ENCODE data around the gene B4GALT6. TPM values are rescaled to one million over a fixed set of nuclear protein-coding genes. Genes with fewer than 3 reads are reported as not detected.

B4GALT6 gene
- total and polyA plus RNA-seq, 10 of the 15 experiments (the other 5 are each of a cell fraction or from before 2014, with no cell fraction given) = 11.9 to 47.4 (median 18.0) TPM

- H3K4me1 ChIP-seq (ENCODE audit: control insufficient read depth, insufficient read depth, low read length) = peaks cover 28% of the 10 kb centered on the region
- intact Hi-C loops (cut with micrococcal nuclease; ENCODE audit: unreplicated experiment) = no loop called here
- peak overlapping the region; percentile 88 for H3K27ac ChIP-seq (ENCODE audit: control insufficient read depth, insufficient read depth)
- peak; percentile 12; the same call in 1 of the 2 replicates for TF ChIP-seq PML (IDR thresholded peaks at IDR 0.05; ENCODE audit: low read length)
- TF ChIP-seq ZNF207 (IDR thresholded peaks at IDR 0.05; ENCODE audit: borderline replicate concordance) = no peak
- H3K36me3 ChIP-seq (ENCODE audit: control insufficient read depth in 2 of 2, insufficient read depth in 2 of 2, low read length in 1 of 2) = no peaks in the 10 kb centered on the region
- DNase-seq (ENCODE audit: low read depth, low spot score) (no peak), FAIRE-seq (no peak), ATAC-seq (no peak)
- WGBS (ENCODE audit: insufficient coverage, insufficient replicate concordance, low lambda C conversion rate, missing lambda C conversion rate) = 76% methylated on average over 5 of the region's 5 CpGs
- ChIA-PET POLR2A (interaction anchor here (1.0 to 2.1 kb wide), 6 partner anchors 11 to 49 kb away, joined by 3 to 8 read pairs (median 6); no protein-coding TSS in a partner anchor), CTCF (interaction anchor here (0.9 to 14.8 kb wide), 5 partner anchors 24 to 72 kb away, joined by 3 to 135 read pairs (median 4); no protein-coding TSS in a partner anchor), SMC1A (ENCODE audit: uncharacterized antibody, unreplicated experiment) (interaction anchor here (0.7 to 15.2 kb wide), 9 partner anchors 8 to 431 kb away, joined by 3 to 169 read pairs (median 4); no protein-coding TSS in a partner anchor), RAD21 (ENCODE audit: unreplicated experiment) (interaction anchor here (1.2 to 14.0 kb wide), 6 partner anchors 11 to 260 kb away, joined by 3 to 168 read pairs (median 5); partner anchors contain the start of gene TRAPPC8)
- H3K27me3 ChIP-seq (replicated peaks in 1 of 2; ENCODE audit: control insufficient read depth in 2 of 2, insufficient read depth in 2 of 2, low read length in 1 of 2) = no peaks in the 10 kb centered on the region
- peak overlapping the region; percentile 100 for H3K4me3 ChIP-seq
- H3K9me3 ChIP-seq (replicated peaks; ENCODE audit: control insufficient read depth, insufficient read depth, low read length) = no peaks in the 10 kb centered on the region
- H3K79me2 ChIP-seq (ENCODE audit: control insufficient read depth, insufficient read depth, low read length) = peaks cover 86% of the 10 kb centered on the region
- peak overlapping the region; percentile 78 for H3K9ac ChIP-seq (ENCODE audit: control insufficient read depth, insufficient read depth, low read length)
- in situ Hi-C loops (cut with MboI) = no loop called here
- no peak overlapping the region for H2AFZ ChIP-seq (ENCODE audit: control insufficient read depth, low read depth, low read length)
- H3K4me2 ChIP-seq (ENCODE audit: control insufficient read depth, insufficient read depth) = peak overlapping the region; percentile 40
- no peaks in the 10 kb centered on the region for H4K20me1 ChIP-seq (ENCODE audit: control insufficient read depth, insufficient read depth)
- BruUV-seq (replicated peaks) = no TSS peak
These were observed 1.3 kb downstream of the B4GALT6 start for GRCh38 chr18:31683106-31683505.

DNA sequence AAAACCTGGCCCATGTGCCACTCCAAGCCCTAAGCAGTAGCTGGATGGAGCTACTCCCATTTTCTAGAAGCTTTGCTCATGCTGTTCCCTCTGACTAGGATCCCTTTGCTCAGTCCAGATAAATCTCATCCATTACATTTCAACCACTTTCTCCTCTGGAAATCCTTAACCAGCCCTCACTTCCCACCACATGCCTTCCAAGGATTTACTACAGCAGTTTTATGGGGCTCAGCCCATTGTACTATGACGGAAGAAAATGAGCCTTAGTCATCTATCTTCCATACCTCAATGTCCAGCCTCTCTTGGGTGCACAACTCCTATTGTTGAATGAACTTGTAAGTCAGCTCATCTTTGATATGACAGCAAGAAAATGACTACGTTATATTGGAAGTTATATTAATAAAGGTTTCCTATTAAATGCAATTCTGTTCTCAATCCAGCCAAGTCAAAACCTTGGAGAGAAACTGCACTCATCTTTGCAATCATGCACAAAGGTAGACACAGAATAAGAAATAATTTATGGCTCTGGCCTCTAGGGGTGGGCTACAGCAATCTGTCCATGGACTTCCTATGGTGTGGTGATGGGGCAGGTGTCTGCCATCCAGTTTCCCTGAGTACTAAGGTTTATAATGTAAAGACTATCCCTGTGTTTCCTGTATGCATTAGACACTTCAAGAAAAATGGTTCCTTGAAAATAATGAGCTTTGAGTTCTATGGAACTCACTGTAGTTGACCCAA, 3.4 kb downstream of the B4GALT6 start:
- Histone ChIP-seq H4K20me1 (ENCODE audit: control insufficient read depth, insufficient read depth) (no peaks in the 10 kb centered on the region), H3K4me2 (ENCODE audit: control insufficient read depth, insufficient read depth) (peak overlapping the region; percentile 63), H3K4me1 (ENCODE audit: control insufficient read depth, insufficient read depth, low read length) (peaks cover 23% of the 10 kb centered on the region), H3K27me3 (replicated peaks in 1 of 2; ENCODE audit: control insufficient read depth in 2 of 2, insufficient read depth in 2 of 2, low read length in 1 of 2) (no peaks in the 10 kb centered on the region), H2AFZ (ENCODE audit: control insufficient read depth, low read depth, low read length) (no peak overlapping the region), H3K9me3 (replicated peaks; ENCODE audit: control insufficient read depth, insufficient read depth, low read length) (no peaks in the 10 kb centered on the region), H3K9ac (ENCODE audit: control insufficient read depth, insufficient read depth, low read length) (peak overlapping the region; percentile 53), H3K79me2 (ENCODE audit: control insufficient read depth, insufficient read depth, low read length) (peaks cover 94% of the 10 kb centered on the region), H3K36me3 (ENCODE audit: control insufficient read depth in 2 of 2, insufficient read depth in 2 of 2, low read length in 1 of 2) (no peaks in the 10 kb centered on the region), H3K27ac (ENCODE audit: control insufficient read depth, insufficient read depth) (peak overlapping the region; percentile 88), H3K4me3 (peak overlapping the region; percentile 100)
- ATAC-seq (peak; percentile 33), FAIRE-seq (no peak), DNase-seq (ENCODE audit: low read depth, low spot score) (no peak)
- peak; percentile 24 to 39 (median 29); a peak in 4 of 6 replicates for TF ChIP-seq CTCF (IDR thresholded peaks at IDR 0.05 in 2 of 3, conservative IDR thresholded peaks at IDR 0.05 in 1 of 3; ENCODE audit: control insufficient read depth in 2 of 3, extremely low read depth in 1 of 3, insufficient read depth in 1 of 3, low read depth in 3 of 3, low read length in 3 of 3)
- TF ChIP-seq ZNF687 (IDR thresholded peaks at IDR 0.05) = no peak
- no peak for TF ChIP-seq TARDBP (IDR thresholded peaks at IDR 0.05; ENCODE audit: borderline replicate concordance)
- in situ Hi-C loops (cut with MboI) = no loop called here
- 69% methylated on average over 2 of the region's 2 CpGs for WGBS (ENCODE audit: insufficient coverage, insufficient replicate concordance, low lambda C conversion rate, missing lambda C conversion rate)
- ChIA-PET POLR2A (interaction anchor here (0.5 to 7.4 kb wide), 4 partner anchors 22 to 96 kb away, joined by 3 to 64 read pairs (median 16); no protein-coding TSS in a partner anchor), RAD21 (ENCODE audit: unreplicated experiment) (interaction anchor here (0.7 to 14.0 kb wide), 4 partner anchors 9 to 111 kb away, joined by 3 to 168 read pairs (median 36); no protein-coding TSS in a partner anchor), CTCF (interaction anchor here (0.7 to 14.8 kb wide), 11 partner anchors 9 to 181 kb away, joined by 3 to 135 read pairs (median 4); no protein-coding TSS in a partner anchor), SMC1A (ENCODE audit: uncharacterized antibody, unreplicated experiment) (interaction anchor here (1.2 to 15.2 kb wide), 9 partner anchors 10 to 125 kb away, joined by 3 to 169 read pairs (median 13); no protein-coding TSS in a partner anchor)
- intact Hi-C loops (cut with micrococcal nuclease; ENCODE audit: unreplicated experiment) = no loop called here
- BruUV-seq (replicated peaks) = no TSS peak
